A204.1 (cell line): ENCODE results near the gene ZNF618.
"Not testable (repeated sequence)": the region's sequence is repeated elsewhere in the genome, so short reads cannot be mapped to it uniquely, and the experiment has no call there.

Source experiments
- FAIRE-seq: peaks from 2 replicates; lab custom pipeline; 2012; peaks lifted over from hg19 to GRCh38; lab: Jason Lieb, UNC

The ZNF618 gene

GRCh38 chr9:114082017-114082762, 206.1 kb downstream of the ZNF618 start:
- peak; percentile 19 for FAIRE-seq

GRCh38 chr9:114082763-114083412, 206.8 kb downstream of the ZNF618 start:
- not testable (repeated sequence) for FAIRE-seq

GRCh38 chr9:114083666-114084065, 207.6 kb downstream of the ZNF618 start:
- FAIRE-seq, result no peak

GRCh38 chr9:114084282-114085073, 208.4 kb downstream of the ZNF618 start:
- no peak for FAIRE-seq

- FAIRE-seq, result no peak
Observed at GRCh38 chr9:114085387-114085789, 209.3 kb downstream of the ZNF618 start.

GRCh38 chr9:114086009-114086408, 209.9 kb downstream of the ZNF618 start:
- FAIRE-seq, result no peak

GRCh38 chr9:114086607-114087006, 210.5 kb downstream of the ZNF618 start:
- FAIRE-seq, result no peak

GRCh38 chr9:114087721-114088120, 211.6 kb downstream of the ZNF618 start:
- no peak for FAIRE-seq

GRCh38 chr9:114088571-114089170, 212.6 kb downstream of the ZNF618 start:
- FAIRE-seq, result no peak

- FAIRE-seq, result no peak
Observed at GRCh38 chr9:114089206-114089840, 213.2 kb downstream of the ZNF618 start.

GRCh38 chr9:114090798-114091197, 214.7 kb downstream of the ZNF618 start:
- FAIRE-seq, result no peak

GRCh38 chr9:114091711-114092110, 215.6 kb downstream of the ZNF618 start:
- no peak for FAIRE-seq

- FAIRE-seq, result no peak
Observed at GRCh38 chr9:114092336-114092735, 216.2 kb downstream of the ZNF618 start.

- no peak for FAIRE-seq
Observed at GRCh38 chr9:114093031-114093471, 216.9 kb downstream of the ZNF618 start.

- no peak for FAIRE-seq
Observed at GRCh38 chr9:114093761-114094505, 217.8 kb downstream of the ZNF618 start.

- no peak for FAIRE-seq
Observed at GRCh38 chr9:114094971-114095370, 218.9 kb downstream of the ZNF618 start.

GRCh38 chr9:114096041-114096511, 220.0 kb downstream of the ZNF618 start:
- FAIRE-seq, result no peak

GRCh38 chr9:114096866-114097612, 220.9 kb downstream of the ZNF618 start:
- no peak for FAIRE-seq

- no peak for FAIRE-seq
Observed at GRCh38 chr9:114097613-114098020, 221.5 kb downstream of the ZNF618 start.
